GM18517 (cell line): ENCODE results near the gene SYNJ2.

Experiments
- ATAC-seq: cut with Tn5 transposase; IDR thresholded peaks from one replicate; pipeline ENCODE4 v1.9.1; 2021; ENCODE audit warnings: mild to moderate bottlenecking, moderate library complexity; ENCODE audit not compliant: unreplicated experiment

SYNJ2 gene

GRCh38 chr6:158011980-158012566, 30.4 kb downstream of the SYNJ2 start:
- no peak for ATAC-seq

GRCh38 chr6:158013904-158014504, 32.3 kb downstream of the SYNJ2 start:
- peak; percentile 63 for ATAC-seq

- ATAC-seq, result no peak
These were observed 33.0 kb downstream of the SYNJ2 start for GRCh38 chr6:158014505-158015187.

GRCh38 chr6:158015188-158015506, 33.5 kb downstream of the SYNJ2 start:
- no peak for ATAC-seq

- no peak for ATAC-seq
These were observed 35.1 kb downstream of the SYNJ2 start for GRCh38 chr6:158016571-158017383.

- ATAC-seq, result no peak
These were observed 36.0 kb downstream of the SYNJ2 start for GRCh38 chr6:158017621-158018040.

- ATAC-seq, result no peak
These were observed 36.5 kb downstream of the SYNJ2 start for GRCh38 chr6:158018041-158018771.

GRCh38 chr6:158018851-158019361, 37.2 kb downstream of the SYNJ2 start:
- no peak for ATAC-seq

GRCh38 chr6:158019416-158019815, 37.8 kb downstream of the SYNJ2 start:
- ATAC-seq, result no peak

- ATAC-seq, result no peak
These were observed 38.6 kb downstream of the SYNJ2 start for GRCh38 chr6:158020272-158020711.

GRCh38 chr6:158020811-158021210, 39.1 kb downstream of the SYNJ2 start:
- ATAC-seq, result no peak

- no peak for ATAC-seq
These were observed 39.7 kb downstream of the SYNJ2 start for GRCh38 chr6:158021376-158021775.

GRCh38 chr6:158021814-158022748, 40.4 kb downstream of the SYNJ2 start:
- ATAC-seq, result no peak

- ATAC-seq, result no peak
These were observed 41.3 kb downstream of the SYNJ2 start for GRCh38 chr6:158022749-158023596.

- no peak for ATAC-seq
These were observed 41.9 kb downstream of the SYNJ2 start for GRCh38 chr6:158023597-158023939.

GRCh38 chr6:158024566-158025297, 43.1 kb downstream of the SYNJ2 start:
- ATAC-seq, result no peak

- ATAC-seq, result peak; percentile 87
These were observed 44.6 kb downstream of the SYNJ2 start for GRCh38 chr6:158026054-158026900.
